COLO668 (cell line): ENCODE data around the gene IQCC.
"Not testable (repeated sequence)": the region's sequence is repeated elsewhere in the genome, so short reads cannot be mapped to it uniquely, and the experiment has no call there.

Experiments
- DNase-seq: peaks from one replicate; lab custom pipeline; 2025; ENCODE audit not compliant: unreplicated experiment; lab: John Stamatoyannopoulos, UW

IQCC gene

GRCh38 chr1:32205401-32206370, at the start of gene IQCC:
Gene IQCC (plus strand): TSS chr1:32205671. CDS start chr1:32205682, 11 bp downstream.
- DNase-seq, result peak; percentile 99

- no peak for DNase-seq
These were observed 46.3 kb upstream of the IQCC start for GRCh38 chr1:32159189-32159588.

GRCh38 chr1:32163405-32163804, 42.1 kb upstream of the IQCC start:
- DNase-seq, result no peak

GRCh38 chr1:32165633-32166032, 39.8 kb upstream of the IQCC start:
- DNase-seq, result not testable (repeated sequence)

- DNase-seq, result no peak
These were observed 34.5 kb upstream of the IQCC start for GRCh38 chr1:32170991-32171390.

GRCh38 chr1:32172621-32173245, 32.7 kb upstream of the IQCC start:
- no peak for DNase-seq

GRCh38 chr1:32178380-32179192, 26.9 kb upstream of the IQCC start:
- no peak for DNase-seq

- no peak for DNase-seq
These were observed 26.4 kb upstream of the IQCC start for GRCh38 chr1:32179193-32179442.

- peak; percentile 99 for DNase-seq
These were observed 25.9 kb upstream of the IQCC start, which contains the start of gene TXLNA for GRCh38 chr1:32179443-32180185. Gene TXLNA (plus strand): TSS chr1:32179675. CDS start chr1:32180346, 671 bp downstream.

- peak; percentile 76 for DNase-seq
These were observed 25.0 kb upstream of the IQCC start for GRCh38 chr1:32180186-32181060.

GRCh38 chr1:32181065-32181464, 24.4 kb upstream of the IQCC start:
- DNase-seq, result no peak

- no peak for DNase-seq
These were observed 23.9 kb upstream of the IQCC start for GRCh38 chr1:32181563-32181962.

GRCh38 chr1:32182060-32182459, 23.4 kb upstream of the IQCC start:
- DNase-seq, result no peak

GRCh38 chr1:32184650-32185049, 20.8 kb upstream of the IQCC start:
- no peak for DNase-seq

- DNase-seq, result no peak
These were observed 19.4 kb upstream of the IQCC start for GRCh38 chr1:32186077-32186476.

- no peak for DNase-seq
These were observed 19.0 kb upstream of the IQCC start for GRCh38 chr1:32186491-32186890.

GRCh38 chr1:32187850-32188249, 17.6 kb upstream of the IQCC start:
- DNase-seq, result no peak

GRCh38 chr1:32192220-32192948, 13.1 kb upstream of the IQCC start:
- DNase-seq, result no peak

- DNase-seq, result no peak
These were observed 10.5 kb upstream of the IQCC start for GRCh38 chr1:32194984-32195383.
